HFF-Myc (cell line): Measurements from ENCODE around the gene SORBS2.

Experiments used
- DNase-seq: peaks from one replicate; pipeline ENCODE4 v3.0.0-alpha.2; 2011; ENCODE audit warnings: low read depth; ENCODE audit errors: extremely low read depth
- H3K4me3 ChIP-seq: replicated peaks from 2 replicates; pipeline ENCODE4 v1.5.1; 2011; ENCODE audit warnings: low read depth, mild to moderate bottlenecking, control low read depth, low read length
- TF ChIP-seq, protein P1 (sequence below): IDR thresholded peaks from 2 replicates; pipeline ENCODE4 v1.5.1; 2012; ENCODE audit warnings: mild to moderate bottlenecking, low read depth, low read length, control low read depth; ENCODE audit errors: missing control alignments

The SORBS2 gene

GRCh38 chr4:185657699-185658098 is 154.3 kb downstream of the SORBS2 start:
- TF ChIP-seq, protein P1, sequence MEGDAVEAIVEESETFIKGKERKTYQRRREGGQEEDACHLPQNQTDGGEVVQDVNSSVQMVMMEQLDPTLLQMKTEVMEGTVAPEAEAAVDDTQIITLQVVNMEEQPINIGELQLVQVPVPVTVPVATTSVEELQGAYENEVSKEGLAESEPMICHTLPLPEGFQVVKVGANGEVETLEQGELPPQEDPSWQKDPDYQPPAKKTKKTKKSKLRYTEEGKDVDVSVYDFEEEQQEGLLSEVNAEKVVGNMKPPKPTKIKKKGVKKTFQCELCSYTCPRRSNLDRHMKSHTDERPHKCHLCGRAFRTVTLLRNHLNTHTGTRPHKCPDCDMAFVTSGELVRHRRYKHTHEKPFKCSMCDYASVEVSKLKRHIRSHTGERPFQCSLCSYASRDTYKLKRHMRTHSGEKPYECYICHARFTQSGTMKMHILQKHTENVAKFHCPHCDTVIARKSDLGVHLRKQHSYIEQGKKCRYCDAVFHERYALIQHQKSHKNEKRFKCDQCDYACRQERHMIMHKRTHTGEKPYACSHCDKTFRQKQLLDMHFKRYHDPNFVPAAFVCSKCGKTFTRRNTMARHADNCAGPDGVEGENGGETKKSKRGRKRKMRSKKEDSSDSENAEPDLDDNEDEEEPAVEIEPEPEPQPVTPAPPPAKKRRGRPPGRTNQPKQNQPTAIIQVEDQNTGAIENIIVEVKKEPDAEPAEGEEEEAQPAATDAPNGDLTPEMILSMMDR: no peak
- no peak for DNase-seq

GRCh38 chr4:185657183-185657582 is 154.8 kb downstream of the SORBS2 start:
- TF ChIP-seq, protein P1: no peak
- DNase-seq: no peak
- H3K4me3 ChIP-seq: no peak overlapping the region

More at GRCh38 chr4:185657699-185658098, 154.3 kb downstream of the SORBS2 start:
- H3K4me3 ChIP-seq: no peak overlapping the region

GRCh38 chr4:185656467-185656931 is 155.5 kb downstream of the SORBS2 start:
- TF ChIP-seq, protein P1: no peak
- no peak for DNase-seq
- no peak overlapping the region for H3K4me3 ChIP-seq

DNA sequence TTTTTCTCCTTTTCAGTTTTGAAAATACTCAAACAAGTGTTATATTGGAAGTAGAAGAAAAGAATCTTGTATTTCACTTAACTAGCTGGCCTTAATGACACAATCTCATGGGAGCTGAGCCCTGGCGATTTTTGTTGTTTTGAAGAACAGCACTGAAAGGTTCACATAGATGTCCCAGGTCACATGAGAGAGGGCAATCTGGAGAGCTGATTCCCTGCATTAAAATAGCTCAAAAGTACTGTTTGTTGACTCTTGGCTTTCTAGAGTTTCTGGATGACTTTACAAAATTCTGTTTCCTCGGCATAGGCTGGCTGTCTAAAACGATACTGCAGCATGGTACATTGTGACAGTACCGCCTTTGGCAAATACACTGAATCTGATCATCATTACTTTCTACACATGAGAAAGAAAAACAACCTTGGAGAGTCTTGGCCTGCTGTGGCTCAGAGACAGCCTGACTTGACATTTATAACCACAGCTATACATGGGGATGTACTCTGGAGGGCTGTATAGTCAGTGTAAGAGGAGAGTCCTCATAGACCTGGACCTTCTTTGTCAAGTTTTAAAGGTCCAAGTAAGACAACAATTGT is 156.9 kb downstream of the SORBS2 start:
- no peak for DNase-seq
- no peak overlapping the region for H3K4me3 ChIP-seq

GRCh38 chr4:185654311-185654710 is 157.7 kb downstream of the SORBS2 start:
- TF ChIP-seq, protein P1: no peak
- DNase-seq: no peak
- H3K4me3 ChIP-seq: no peak overlapping the region

More for the DNA sequence above, 156.9 kb downstream of the SORBS2 start:
- TF ChIP-seq, protein P1: no peak

DNA sequence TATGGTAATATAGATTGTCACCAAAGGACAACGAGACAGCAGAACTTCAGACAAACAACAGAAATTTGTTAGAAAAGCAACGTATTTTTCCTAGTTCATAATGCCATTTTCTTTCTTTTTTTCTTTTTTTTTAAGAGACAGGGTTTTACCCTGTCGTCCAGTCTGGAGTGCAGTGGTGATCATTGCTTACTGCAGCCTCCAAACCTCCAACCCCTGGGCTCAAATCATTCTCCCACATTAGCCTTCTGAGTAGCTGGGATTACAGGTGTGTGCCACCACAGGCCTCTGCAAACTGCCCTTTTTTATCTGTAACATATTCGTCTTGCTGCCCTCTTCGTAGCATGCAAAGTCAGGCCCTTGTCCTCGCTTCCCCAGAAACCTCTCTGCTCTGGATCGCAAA is 160.1 kb downstream of the SORBS2 start:
- TF ChIP-seq, protein P1: no peak
- DNase-seq: no peak
- H3K4me3 ChIP-seq: no peak overlapping the region

DNA sequence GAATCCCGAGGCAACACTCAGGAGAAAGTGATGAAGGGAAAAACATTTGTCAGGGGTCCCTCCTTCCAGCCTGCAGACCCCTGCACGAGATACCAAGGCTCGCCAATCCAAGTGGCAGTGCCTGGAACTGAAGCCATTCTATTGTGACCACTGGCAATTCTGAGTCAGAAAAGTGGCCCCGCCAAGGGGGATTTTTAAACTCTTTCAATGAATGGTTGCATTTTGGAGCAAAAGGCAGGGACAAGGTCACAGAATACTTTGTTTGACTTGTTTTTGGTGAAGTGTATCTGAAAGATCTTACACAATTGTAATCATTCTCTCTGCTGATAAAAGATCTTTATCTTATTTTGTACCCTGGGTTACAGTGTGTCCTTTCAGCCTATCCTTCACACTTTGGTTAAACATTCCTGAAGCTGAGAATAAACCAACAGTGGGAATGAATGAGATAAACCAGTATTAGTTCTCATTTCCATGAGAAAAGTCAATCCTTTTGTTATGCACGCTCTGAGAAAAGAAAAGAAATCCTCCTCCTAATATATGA is 160.8 kb downstream of the SORBS2 start:
- H3K4me3 ChIP-seq: no peak overlapping the region
- DNase-seq: no peak
- TF ChIP-seq, protein P1: no peak
